SKM-1 (cell line): ENCODE results near the gene NNT.
"Not testable (repeated sequence)": the region's sequence is repeated elsewhere in the genome, so short reads cannot be mapped to it uniquely, and the experiment has no call there.

Experiments
- DNase-seq: peaks from one replicate; lab custom pipeline; 2025; ENCODE audit not compliant: unreplicated experiment; lab: John Stamatoyannopoulos, UW

Gene NNT

GRCh38 chr5:43582082-43583005 lies 20.6 kb upstream of the NNT start:
- DNase-seq = no peak

GRCh38 chr5:43583724-43584123 lies 19.3 kb upstream of the NNT start:
- DNase-seq = no peak

GRCh38 chr5:43584166-43584699 lies 18.7 kb upstream of the NNT start:
- DNase-seq = no peak

- no peak for DNase-seq
These were observed 14.1 kb upstream of the NNT start for GRCh38 chr5:43588842-43589241.

- DNase-seq = no peak
These were observed 13.7 kb upstream of the NNT start for GRCh38 chr5:43589310-43589709.

- DNase-seq = no peak
These were observed 12.3 kb upstream of the NNT start for GRCh38 chr5:43590700-43591099.

- no peak for DNase-seq
These were observed 10.6 kb upstream of the NNT start for GRCh38 chr5:43592363-43592762.

GRCh38 chr5:43598927-43599326 lies 4.1 kb upstream of the NNT start:
- not testable (repeated sequence) for DNase-seq

GRCh38 chr5:43601454-43602260 lies 1.3 kb upstream of the NNT start:
- no peak for DNase-seq

- DNase-seq = peak; percentile 12
These were observed 601 bp downstream of the NNT start for GRCh38 chr5:43603344-43604217.

- DNase-seq = no peak
These were observed 1.7 kb downstream of the NNT start for GRCh38 chr5:43604699-43605098.

- no peak for DNase-seq
These were observed 3.4 kb downstream of the NNT start for GRCh38 chr5:43606351-43606750.

- DNase-seq = no peak
These were observed 5.4 kb downstream of the NNT start for GRCh38 chr5:43608406-43608805.

- no peak for DNase-seq
These were observed 6.8 kb downstream of the NNT start for GRCh38 chr5:43609752-43610151.

GRCh38 chr5:43613370-43613769 lies 10.4 kb downstream of the NNT start:
- DNase-seq = no peak

- no peak for DNase-seq
These were observed 12.6 kb downstream of the NNT start for GRCh38 chr5:43615445-43616184.

GRCh38 chr5:43616535-43616934 lies 13.6 kb downstream of the NNT start:
- no peak for DNase-seq

GRCh38 chr5:43619380-43619779 lies 16.4 kb downstream of the NNT start:
- no peak for DNase-seq

- no peak for DNase-seq
These were observed 16.9 kb downstream of the NNT start for GRCh38 chr5:43619911-43620310.

- no peak for DNase-seq
These were observed 18.0 kb downstream of the NNT start for GRCh38 chr5:43620944-43621505.
